GM12875 (cell line): Measurements from ENCODE around the gene TREML4.

ENCODE experiments used
- H3K4me3 ChIP-seq: one replicate; pipeline ENCODE4 v1.5.1; 2011; ENCODE audit warnings: low read depth, low read length, control low read depth
- TF ChIP-seq, protein P1 (sequence below): IDR thresholded peaks from 2 replicates; pipeline ENCODE4 v1.5.1; 2011; ENCODE audit warnings: low read depth, mild to moderate bottlenecking, control low read depth, inconsistent platforms, low read length, moderate library complexity, borderline replicate concordance; ENCODE audit not compliant: insufficient read depth

Gene TREML4, protein sequence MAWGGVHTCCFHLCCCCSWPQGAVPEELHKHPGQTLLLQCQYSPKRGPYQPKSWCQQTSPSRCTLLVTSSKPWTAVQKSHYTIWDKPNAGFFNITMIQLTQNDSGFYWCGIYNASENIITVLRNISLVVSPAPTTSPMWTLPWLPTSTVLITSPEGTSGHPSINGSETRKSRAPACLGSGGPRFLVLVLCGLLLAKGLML

DNA sequence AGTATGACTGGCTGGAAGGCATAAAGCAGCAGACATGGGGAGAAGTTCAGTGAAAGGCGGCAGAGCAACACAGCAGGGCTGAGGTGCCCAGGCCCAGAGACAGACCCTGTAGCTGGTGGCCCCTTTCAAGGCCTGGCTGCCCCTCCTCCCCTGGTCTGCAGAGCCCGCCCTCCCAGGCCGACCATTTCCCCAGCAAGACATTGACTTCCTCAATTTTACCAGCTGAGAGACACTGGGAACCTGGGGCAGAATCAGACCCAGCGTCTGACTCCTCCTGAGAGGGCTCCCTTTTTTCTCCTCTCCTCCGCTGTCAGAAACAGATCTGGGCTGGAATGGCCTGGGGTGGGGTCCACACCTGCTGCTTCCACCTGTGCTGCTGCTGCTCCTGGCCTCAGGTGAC is at the start of gene TREML4:
TSS of gene TREML4 (plus strand) at position 254 of the 400 bp plus-strand sequence. CDS start at position 333, 79 bp downstream.
- TF ChIP-seq, protein P1, sequence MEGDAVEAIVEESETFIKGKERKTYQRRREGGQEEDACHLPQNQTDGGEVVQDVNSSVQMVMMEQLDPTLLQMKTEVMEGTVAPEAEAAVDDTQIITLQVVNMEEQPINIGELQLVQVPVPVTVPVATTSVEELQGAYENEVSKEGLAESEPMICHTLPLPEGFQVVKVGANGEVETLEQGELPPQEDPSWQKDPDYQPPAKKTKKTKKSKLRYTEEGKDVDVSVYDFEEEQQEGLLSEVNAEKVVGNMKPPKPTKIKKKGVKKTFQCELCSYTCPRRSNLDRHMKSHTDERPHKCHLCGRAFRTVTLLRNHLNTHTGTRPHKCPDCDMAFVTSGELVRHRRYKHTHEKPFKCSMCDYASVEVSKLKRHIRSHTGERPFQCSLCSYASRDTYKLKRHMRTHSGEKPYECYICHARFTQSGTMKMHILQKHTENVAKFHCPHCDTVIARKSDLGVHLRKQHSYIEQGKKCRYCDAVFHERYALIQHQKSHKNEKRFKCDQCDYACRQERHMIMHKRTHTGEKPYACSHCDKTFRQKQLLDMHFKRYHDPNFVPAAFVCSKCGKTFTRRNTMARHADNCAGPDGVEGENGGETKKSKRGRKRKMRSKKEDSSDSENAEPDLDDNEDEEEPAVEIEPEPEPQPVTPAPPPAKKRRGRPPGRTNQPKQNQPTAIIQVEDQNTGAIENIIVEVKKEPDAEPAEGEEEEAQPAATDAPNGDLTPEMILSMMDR, result no peak
- no peak within 1 kb of the TSS for H3K4me3 ChIP-seq

DNA sequence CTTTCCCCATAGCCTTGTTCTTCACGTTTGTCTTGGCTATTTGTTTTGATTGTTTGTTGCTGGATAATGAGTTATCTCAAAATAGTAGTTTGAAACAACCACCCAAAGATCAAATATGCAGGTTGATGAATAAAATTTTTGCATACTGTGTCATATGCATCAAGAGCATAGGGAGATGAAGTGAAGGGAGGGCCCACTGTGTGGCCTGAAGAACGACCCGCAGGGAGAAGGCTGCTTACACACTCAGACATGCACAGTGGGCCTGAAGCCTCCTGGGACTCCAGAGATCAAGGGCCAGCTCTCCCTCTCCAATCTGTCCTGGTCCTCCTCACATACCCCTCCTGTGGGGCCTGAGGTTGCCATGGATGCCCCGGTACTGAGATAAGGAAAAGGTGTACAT is 49.0 kb upstream of the TREML4 start:
- no peak overlapping the region for H3K4me3 ChIP-seq
- TF ChIP-seq, protein P1, result no peak

DNA sequence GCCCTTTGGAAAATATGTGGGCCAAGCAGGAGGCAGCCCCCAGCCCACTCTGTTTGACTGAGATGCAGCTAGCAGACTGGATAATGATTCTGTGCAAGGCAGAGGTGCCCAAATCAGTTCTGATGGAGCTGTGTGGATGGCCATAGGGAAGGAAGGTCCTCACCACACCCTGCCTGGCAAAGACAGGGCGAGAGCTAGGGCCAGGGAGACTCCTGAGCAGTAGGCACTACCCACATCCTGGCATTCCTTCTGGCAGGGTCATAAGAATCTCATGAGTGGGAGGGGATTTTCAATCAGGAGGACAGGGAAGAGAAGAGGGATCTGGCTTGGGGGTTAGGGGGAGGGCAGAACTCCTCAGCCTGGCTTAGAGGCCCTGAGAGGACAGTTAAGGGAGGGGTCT is 46.6 kb upstream of the TREML4 start:
- TF ChIP-seq, protein P1, result no peak
- no peak overlapping the region for H3K4me3 ChIP-seq

DNA sequence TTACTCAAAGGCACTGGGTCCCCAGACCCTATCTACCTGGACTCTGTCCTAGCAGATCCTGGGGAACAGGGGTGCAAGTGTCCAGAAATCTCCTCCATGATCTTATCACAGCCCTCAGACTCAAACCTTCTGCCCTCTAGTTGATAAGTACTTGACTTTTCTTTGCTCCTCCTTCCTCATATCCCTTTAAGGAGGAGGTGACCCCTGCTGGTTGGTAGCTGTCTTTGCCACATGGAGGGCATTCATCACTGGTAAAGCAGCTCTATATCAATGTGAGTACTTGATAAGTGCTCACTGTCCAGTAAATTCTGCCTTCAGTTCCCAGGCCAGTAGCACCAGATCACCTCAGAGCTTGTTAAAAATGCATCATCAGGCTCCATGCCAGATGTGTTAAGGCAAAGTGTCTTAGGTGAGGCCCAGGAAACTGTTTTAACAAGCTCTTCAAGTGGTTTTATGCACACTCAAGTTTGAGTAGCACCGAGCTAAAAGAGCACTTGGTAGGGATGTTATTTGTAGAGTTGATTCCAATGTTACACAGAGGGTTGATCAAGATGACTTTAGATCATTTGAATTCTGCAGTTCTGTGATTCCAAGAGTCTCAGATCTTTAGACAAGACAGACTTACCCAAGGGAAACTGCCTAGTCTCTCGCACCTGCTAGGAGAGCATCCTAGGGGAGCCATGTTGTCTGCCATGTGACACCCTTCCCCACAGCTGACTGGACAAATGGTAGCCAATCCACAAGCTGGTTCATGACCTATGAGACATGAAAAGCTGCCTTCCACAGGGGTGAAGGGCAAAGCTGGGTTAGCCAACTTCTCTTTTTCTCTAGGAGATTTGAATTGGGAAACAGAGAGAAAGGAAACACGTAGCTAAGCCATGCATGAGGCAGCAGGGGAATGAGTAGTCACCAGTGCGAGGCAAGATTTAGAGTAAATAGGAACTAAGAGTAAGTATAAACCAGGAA is 45.8 kb upstream of the TREML4 start:
- TF ChIP-seq, protein P1, result peak; percentile 63; the same call in 1 of the 2 replicates
- H3K4me3 ChIP-seq, result no peak overlapping the region

DNA sequence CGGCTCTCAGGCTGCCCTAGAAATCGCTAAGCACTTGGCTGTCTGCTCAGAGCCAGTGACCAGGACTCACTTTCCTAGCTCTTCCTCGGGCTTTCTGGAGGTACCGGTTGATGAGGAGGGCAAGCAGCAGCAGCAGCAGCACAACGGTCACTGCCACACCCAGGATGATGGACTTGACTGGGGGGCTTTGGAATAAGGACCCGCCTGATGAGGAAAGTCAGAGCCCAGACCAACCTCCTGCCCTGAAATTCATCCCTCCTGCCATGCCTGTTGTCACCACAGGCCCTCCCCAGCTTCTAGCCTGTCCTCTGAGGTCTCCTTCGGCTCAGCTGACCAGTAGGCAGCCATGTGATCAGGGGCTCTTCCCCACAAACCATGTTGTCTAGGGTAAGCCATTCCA is 43.4 kb upstream of the TREML4 start:
- TF ChIP-seq, protein P1, result no peak
- H3K4me3 ChIP-seq, result no peak overlapping the region

DNA sequence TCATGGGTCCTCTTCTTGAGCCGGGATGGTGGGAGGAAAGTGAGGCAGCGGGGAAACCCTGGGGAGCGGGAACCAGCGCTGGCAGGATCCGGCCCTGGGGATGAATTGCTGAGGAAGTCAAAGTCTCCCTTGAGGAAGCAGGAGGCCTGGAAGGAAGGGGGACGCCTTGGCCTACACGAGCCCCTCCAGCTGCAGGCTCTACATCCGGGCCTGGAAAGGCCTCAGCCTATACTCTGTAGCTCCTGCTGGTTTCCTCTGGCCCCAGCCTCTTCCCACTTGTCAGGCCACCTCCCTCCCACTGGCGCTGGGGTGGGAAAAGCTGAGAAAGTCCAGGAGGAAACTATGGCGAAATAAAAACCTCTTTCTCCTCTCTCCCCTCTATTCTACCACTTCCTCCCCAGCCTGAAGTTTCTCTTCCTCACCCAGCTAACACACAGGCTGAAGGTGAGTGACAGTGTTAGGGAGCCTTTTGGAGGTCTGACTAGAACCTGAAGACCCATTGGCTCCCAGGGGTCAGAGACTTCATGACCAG is 42.1 kb upstream of the TREML4 start:
- TF ChIP-seq, protein P1, result no peak
- no peak overlapping the region for H3K4me3 ChIP-seq
